Hepatic stellate cell (primary cell): ENCODE data around the gene MAN1A1.
"Not testable (repeated sequence)": the region's sequence is repeated elsewhere in the genome, so short reads cannot be mapped to it uniquely, and the experiment has no call there.

Experiments
- DNase-seq: peaks from one replicate; pipeline ENCODE4 v3.0.0; 2011; ENCODE audit warnings: low spot score

MAN1A1 gene

GRCh38 chr6:119170447-119171087 lies 179.0 kb downstream of the MAN1A1 start:
- no peak for DNase-seq

- DNase-seq, result no peak
Observed at GRCh38 chr6:119170103-119170446, 179.5 kb downstream of the MAN1A1 start.

- not testable (repeated sequence) for DNase-seq
Observed at GRCh38 chr6:119169355-119169754, 180.2 kb downstream of the MAN1A1 start.

- no peak for DNase-seq
Observed at GRCh38 chr6:119166024-119166784, 183.4 kb downstream of the MAN1A1 start.

GRCh38 chr6:119163006-119163405 lies 186.6 kb downstream of the MAN1A1 start:
- DNase-seq, result no peak

- no peak for DNase-seq
Observed at GRCh38 chr6:119162134-119162775, 187.3 kb downstream of the MAN1A1 start.

- DNase-seq, result no peak
Observed at GRCh38 chr6:119161438-119161837, 188.1 kb downstream of the MAN1A1 start.

GRCh38 chr6:119160911-119161310 lies 188.7 kb downstream of the MAN1A1 start:
- no peak for DNase-seq

GRCh38 chr6:119158057-119158848 lies 191.3 kb downstream of the MAN1A1 start:
- DNase-seq, result no peak

GRCh38 chr6:119157506-119157815 lies 192.1 kb downstream of the MAN1A1 start:
- no peak for DNase-seq

GRCh38 chr6:119156757-119157505 lies 192.6 kb downstream of the MAN1A1 start:
- DNase-seq, result no peak

GRCh38 chr6:119156082-119156481 lies 193.5 kb downstream of the MAN1A1 start:
- DNase-seq, result not testable (repeated sequence)

GRCh38 chr6:119152187-119152586 lies 197.4 kb downstream of the MAN1A1 start:
- no peak for DNase-seq

GRCh38 chr6:119148825-119149525 lies 200.6 kb downstream of the MAN1A1 start:
- no peak for DNase-seq

- DNase-seq, result peak; percentile 60
Observed at GRCh38 chr6:119148098-119148824, 201.3 kb downstream of the MAN1A1 start.

- peak; percentile 95 for DNase-seq
Observed at GRCh38 chr6:119147101-119148053, 202.2 kb downstream of the MAN1A1 start.

- no peak for DNase-seq
Observed at GRCh38 chr6:119145111-119145510, 204.4 kb downstream of the MAN1A1 start.

- DNase-seq, result no peak
Observed at GRCh38 chr6:119142637-119143036, 206.9 kb downstream of the MAN1A1 start.

- no peak for DNase-seq
Observed at GRCh38 chr6:119142041-119142440, 207.5 kb downstream of the MAN1A1 start.
